ENCODE data around the gene ZNF669.
"Not testable (repeated sequence)": the region's sequence is repeated elsewhere in the genome, so short reads cannot be mapped to it uniquely, and the experiment has no call there.

The ZNF669 gene

DNA sequence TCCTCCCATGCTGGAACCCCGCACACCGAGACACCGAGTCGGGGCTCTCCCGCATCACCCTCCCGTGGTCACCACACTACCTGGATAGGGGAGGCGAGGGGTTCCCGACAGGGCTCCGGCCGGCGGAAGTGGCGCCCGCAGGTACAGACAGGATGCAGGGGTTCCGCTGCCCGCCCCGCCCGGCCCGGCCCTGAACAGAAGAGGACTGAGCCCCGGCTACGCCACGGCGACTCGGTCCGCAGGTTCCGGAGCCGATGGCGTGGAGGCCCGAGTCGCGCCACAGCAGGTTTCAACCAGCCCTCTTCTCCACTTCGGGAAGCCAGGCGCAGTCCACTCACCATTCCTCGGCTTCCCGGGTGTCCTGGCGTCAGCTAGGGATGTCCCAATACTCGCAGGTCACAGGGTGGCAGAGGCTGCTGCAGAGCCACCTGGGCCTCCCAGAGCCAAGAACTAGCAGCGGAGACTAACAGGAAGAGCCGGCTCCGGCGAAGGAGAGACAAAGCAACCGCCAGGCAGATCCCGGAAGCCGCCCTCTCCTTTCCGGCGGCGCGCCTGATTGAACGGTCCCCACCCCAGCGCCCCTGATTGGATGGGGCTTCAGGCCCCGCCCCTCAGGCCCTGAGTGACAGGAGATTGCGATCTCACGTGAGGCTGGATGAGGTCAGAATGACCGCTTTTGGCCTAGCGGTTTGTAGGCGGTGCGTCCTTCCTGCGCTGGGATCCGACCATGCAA, at the start of gene ZNF669:
TSS of gene ZNF669 (minus strand) at position 498 of the 733 bp plus-strand sequence. CDS start at position 341, 157 bp downstream.
- DNase-seq = peak; percentile 91

DNA sequence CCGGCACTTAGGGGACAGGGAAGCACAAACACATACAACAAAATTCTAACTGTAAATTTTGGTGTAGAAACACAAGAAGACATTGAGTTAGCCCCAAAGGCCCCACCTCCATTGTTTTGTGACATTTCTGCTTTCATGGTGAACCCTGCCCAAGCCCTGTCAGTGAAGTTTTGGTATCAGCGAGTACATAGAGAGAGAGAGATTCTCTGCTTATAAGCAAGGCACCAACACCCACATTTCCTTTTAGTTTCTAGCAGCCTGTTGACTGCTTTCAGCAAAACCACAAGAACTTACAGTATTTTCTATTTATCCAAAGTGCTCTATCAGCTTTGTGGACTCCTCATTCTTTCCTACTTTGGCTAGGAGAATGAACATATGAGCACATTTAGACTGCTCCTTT, 43.6 kb upstream of the ZNF669 start:
- no peak for DNase-seq

DNA sequence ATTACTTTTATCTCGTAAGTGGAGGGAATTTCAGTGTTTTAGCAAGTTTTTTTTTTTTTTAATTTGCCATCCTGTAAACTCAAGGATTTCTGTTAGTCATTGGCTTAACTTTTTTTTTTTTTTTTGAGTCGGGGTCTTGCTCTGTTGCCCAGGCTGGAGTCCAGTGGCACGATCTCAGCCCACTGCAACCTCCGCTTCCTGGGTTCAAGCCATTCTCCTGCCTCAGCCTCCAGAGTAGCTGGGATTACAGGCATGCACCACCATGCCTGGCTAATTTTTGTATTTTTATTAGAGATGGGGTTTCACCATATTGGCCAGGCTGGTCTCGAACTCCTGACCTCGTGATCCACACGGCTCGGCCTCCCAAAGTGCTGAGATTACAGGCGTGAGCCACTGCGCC, 43.0 kb upstream of the ZNF669 start:
- not testable (repeated sequence) for DNase-seq

DNA sequence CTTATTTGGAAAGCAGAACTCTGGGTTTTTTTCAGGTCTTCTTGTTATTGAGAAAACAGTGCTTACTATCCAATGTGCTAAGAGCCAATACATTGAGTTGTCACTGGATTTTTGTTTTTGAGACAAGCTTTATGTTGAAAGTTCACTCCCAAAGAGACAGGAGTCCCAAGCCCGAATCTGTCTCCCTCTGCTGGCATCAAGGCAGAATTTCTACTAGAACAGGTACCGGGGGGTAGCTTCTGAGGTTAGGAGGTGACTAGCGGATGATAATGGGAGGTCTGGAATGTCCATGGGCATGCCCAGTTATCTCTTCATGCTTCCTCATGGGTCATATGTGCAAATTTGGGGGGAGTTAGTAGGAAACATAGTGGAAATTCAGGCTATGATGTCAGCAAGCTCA, 42.5 kb upstream of the ZNF669 start:
- DNase-seq = no peak

DNA sequence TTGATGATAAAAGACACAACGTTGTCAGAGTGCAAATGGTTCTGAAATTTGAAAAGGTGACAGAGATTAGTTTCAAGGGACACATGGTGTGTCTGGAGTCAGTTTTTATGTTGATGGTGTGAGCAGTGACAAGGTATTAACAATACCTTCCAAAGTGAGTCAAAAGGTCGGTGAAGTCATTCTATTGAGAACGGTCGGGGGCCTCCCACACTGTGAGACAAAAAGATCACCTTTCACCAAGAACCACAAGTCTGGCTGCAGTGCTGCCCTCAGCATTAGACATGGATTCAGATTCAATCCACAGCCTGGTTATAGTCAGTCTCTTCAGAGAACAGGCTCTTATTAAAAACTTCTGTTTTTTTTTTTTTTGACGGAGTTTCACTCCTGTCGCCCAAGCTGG, 41.1 kb upstream of the ZNF669 start:
- DNase-seq = no peak

DNA sequence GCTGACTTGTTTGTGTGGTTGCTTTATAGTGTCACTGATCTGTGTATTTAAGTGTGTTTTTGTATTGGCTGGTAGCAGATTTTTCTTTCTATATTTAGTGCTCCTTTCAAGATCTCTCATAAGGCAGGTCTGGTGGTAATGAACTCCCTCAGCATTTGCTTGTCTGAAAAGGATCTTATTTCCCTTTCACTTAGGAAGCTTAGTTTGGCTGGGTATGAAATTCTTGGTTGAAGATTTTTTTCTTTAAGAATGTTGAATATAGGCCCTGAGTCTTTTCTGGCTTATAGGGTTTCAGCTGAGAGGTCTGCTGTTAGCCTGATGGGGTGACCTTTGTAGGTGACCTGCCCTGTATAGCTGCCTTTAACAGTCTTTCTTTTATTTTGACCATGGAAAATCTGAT, 35.4 kb upstream of the ZNF669 start:
- DNase-seq = not testable (repeated sequence)

DNA sequence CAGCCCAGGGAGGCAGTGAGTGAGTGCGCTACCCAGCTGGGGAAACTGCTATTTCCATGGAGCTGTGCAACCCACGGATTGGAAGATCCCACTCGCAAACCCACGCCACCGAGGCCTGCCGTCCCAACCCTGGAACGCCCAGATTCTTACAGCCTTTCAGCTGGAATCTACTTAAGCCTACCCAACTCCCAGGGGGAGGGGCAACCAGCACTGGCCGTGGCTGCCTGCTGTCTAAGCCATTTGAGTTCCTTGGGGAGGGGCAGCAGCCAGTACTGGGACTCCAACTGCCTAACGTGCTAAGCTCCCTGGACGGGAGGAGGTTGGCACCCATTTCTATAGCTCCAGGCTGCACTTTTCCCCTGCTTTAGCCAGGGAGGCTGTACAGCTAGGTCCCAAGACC, 27.1 kb upstream of the ZNF669 start:
- DNase-seq = no peak

DNA sequence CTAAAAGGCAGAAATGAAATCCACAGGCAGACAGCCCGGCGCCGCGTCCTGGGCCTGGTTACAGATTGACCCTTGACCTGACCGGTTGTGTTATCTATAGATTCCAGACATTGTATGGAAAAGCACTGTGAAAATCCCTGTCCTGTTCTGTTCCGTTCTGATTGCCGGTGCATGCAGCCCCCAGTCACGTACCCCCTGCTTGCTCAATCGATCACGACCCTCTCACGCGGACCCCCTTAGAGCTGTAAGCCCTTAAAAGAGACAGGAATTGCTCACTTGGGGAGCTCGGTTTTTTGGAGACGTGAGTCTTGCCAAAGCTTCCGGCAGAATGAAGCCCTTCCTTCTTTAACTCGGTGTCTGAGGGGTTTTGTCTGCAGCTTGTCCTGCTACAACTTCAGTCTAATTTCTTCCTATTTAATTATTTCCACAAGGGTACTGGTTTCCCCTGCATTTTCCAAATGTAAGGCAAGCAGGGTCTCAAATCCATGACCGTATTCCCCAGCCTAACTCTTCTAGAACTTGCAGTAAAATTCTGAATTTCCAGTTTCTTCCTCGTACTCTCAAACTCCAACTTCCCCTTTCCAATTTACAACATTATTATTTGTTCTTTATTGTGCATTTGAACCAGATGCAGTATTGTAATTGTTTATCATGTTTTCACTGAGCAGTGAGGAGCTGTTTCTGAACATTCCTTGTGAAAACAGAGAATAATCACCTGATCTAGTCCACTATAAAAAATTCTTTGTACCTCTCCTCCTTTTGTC, 23.5 kb upstream of the ZNF669 start:
- not testable (repeated sequence) for DNase-seq

DNA sequence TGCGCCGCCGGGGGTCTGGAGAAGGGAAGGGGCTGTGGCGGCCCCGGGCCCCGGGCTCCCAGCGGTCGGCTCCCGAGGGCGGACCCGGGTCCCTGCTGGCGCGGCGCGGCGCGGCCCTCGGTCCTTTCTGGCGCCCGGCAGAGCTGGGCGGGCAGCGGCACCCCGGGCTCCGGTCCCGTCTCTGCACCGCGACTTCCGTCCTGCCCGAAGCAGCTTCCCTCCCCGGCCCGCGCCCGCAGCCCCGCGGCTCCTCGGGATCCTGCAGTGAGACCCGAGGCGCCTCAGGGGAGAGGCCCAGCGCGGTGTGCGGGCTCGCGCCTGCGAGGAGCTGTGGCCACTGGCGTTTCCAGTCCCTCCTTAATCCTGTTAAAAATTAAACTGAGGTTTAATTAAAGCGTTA, 22.4 kb upstream of the ZNF669 start:
- not testable (repeated sequence) for DNase-seq

DNA sequence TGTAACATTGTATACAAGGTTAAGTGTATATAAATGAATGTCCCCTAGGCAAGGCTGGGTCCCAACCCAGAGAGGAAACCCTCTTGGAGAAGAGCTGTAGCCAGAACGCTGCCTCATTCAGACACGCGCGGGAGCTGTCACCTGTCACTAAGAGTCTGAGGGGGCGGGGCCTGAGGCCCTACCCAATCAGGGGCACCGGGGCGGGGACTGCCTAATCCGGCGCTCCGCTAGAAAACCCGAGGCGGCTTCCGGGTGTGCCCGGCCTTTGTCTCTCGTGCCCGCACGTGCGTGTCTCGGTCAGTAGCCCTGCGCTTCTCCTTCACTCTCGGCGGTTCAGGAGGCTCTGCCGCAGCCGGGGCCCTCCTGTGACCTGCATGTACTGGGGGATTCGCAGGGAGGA, 22.0 kb upstream of the ZNF669 start:
- not testable (repeated sequence) for DNase-seq

DNA sequence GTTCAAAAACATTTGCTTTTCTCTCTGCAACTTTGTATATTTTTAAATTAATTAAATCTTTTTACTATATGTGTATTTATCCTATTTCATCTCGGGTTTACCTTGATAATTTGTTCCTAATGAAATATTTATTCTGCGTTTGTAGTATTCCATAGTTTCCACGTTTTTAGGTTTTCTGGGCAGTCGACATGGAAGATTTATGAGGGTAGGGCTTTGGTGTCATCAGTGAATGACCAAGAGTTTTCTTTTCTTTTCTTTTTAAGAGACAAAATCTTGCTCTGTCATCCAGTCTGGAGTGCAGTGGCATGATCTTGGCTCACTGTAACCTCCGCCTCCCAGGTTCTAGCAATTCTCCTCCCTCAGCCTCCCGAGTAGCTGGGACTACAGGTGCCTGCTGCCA, 17.2 kb upstream of the ZNF669 start:
- no peak for DNase-seq

DNA sequence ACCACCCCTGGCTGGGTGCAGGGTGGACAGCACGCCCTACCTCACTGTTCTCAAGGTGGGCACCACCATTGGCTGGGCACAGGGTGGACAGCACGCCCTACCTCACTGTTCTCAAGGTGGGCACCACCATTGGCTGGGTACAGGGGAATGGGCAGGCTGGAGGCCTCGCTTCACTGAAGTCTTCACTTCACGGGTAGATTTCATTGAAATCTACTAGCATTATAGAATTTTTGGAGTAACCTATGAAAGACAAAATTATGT, 16.2 kb upstream of the ZNF669 start:
- DNase-seq = not testable (repeated sequence)

DNA sequence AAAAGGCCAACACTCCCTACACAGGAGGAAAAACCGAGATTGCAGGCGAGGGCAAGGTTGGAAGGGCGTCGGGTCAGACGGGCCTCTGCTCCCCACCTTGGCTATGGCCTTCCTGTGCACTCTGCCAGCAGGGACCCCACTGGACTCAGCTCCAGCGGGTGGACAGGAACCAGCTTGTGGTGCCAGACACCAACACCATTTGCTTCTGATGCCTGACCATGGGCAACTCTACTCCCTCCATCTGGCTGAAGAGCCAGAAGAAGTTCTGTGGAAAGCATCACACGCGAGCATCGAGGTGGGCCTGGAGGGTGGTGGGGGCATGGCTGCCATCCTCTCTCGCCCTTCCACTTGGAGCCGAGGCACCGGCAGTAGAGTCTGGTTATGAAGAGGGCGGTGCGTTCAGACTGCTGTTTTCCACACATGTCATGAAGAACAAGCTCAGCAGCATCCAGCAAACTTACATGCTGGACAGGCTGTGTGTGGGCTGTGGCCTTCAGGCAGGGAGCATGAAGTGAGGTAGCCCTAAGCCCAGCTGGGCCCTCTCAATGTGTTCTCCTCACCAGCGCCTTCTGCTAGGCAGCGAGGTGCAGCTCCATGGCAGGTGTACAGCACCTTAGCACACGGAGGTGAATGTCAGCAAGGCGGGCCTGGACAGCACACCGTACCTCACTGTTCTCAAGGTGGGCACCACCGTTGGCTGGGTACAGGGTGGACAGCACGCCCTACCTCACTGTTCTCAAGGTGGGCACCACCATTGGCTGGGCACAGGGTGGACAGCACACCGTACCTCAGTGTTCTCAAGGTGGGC, 15.6 kb upstream of the ZNF669 start:
- no peak for DNase-seq

DNA sequence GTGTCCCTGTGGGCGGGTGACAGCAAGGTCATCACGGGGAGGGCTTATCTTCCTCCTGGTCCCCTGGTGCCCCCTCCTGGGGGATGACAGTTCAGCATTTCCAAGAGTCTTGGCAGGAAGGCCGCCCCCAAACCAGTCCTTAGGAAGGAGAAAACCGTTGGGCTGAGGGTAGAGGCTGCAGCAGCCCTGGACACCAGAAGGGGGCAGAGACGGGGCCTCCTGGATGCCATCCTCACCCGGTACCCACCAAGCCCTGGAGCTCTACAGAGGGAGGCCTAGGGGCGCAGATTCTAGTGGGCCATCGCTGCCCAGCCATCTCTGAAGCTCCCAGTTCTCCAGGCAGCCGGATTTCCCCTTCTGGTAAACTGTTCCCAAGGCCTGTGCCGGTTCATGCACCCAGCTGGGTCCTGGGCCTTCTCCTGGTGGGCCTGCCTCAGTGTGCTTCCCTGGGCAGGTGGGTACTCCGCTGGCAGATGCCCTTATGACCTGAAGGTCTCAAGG, 14.8 kb upstream of the ZNF669 start:
- DNase-seq = no peak

DNA sequence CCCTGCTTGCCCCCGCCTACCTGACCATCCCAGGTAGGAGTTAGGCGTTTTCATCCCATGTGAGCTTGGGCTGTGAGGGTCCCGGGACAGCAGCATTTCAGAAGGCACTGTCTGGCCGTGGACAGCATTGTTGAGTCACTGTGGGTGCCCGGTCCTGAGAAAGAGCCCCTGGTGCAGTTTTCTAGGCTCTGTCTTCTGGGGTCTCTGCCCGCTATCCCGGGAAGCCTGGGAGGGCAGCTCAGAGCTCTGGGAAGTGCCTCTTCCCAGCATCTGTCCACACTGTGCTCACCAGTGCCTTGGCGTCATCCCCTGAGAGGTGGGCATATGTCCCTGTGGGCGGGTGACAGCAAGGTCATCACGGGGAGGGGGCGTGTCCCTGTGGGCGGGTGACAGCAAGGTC, 11.4 kb upstream of the ZNF669 start:
- no peak for DNase-seq

DNA sequence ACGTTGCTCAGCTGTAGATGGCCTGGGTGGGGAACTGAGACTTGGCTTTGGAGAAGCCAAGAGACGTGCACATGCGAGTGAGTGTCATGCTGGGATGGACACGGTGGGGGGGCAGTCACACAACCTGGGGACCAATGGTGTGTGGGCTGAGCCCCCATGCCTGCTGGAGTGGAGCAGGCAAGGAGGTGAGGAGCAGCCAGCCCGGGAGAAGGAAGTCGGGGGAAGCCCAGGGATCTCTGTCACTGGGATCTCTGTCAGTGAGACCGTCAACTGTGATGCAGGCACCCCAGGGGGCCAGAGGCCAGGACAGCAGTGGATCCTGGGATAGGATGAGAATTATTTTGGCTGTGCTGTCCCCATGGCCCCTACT, 11.0 kb upstream of the ZNF669 start:
- DNase-seq = no peak

DNA sequence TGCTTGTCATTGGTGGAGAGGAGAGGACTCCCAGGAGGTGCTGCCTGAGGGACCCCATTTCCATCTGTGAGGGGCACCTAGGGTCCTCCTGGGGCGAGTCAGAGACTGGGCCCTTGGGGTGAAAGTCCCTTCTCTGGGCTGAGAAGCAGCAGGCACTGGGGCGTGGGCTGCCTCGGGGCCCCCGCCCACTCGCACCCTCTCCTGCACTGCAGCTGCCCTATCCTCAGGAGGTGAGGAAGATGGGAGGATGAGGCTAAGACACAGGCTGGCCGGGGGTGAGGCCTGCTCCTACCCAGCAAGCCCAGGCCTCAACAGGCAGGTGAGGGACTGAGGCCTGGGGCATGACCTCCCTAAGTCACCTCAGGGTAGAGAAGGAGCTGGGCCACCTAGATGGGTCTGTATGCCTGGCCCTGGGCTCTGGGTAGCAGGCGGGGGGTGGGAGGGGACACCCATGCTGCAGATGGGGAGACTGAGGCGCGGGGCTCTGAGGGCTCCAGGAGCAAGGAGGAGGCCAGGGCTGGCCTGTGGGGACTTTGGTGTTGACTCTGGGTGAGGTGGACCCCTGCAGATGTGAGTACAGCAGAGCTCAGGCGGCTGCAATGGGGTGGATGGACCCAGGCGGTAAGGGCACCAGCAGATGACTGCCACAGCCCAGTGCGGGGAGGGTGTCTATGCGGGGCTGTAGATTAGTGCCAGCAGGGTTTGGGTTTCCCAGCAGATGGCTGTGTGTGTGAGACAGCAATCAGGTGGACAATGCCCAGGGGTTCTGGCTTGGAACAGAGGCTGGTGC, 10.4 kb upstream of the ZNF669 start:
- no peak for DNase-seq

DNA sequence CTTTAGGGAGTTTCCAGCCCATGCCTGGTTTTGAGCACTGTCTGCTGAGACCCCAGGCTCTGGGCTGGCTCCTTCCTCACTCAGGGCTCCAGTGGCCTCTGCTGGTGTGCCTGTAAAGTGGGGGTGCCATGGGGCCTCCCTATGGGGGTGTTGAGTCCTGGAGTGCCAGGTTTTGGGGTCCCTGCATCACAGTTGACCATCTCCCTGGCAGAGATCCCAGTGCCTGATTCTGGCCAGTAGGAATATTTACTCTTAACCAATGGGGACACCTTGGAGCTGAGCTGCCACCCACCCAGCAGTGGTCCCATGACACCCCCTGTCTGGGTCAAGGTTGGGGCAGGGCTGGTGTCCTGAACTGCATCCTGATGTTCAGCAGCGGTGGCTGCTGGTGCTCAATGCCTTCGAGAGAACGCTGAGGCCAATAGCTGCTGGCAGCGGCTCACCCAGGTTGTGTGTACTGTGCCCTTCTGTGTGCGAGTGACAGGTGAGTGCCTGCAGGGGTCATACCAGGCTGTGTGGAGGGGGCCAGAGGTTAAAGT, 9.6 kb upstream of the ZNF669 start:
- no peak for DNase-seq

DNA sequence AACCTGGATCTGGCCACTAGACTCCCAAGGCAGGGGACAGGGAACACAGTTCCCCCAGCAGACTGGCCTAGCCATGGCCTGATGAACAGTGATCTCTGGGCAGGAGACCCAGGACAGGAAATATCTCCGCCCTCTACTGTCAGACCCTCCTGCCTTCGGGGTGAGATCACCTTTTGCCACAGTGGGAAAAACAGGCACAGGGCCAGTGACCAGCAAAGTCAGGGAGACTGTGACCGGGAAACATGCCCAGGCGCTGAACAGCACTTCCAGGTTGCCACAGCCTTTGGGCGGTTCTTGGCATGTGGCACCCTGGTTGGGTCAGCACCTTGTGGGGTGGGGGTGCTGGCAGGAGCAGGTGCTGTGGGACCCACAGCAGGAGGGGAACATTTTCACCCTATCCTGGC, 8.9 kb upstream of the ZNF669 start:
- no peak for DNase-seq

DNA sequence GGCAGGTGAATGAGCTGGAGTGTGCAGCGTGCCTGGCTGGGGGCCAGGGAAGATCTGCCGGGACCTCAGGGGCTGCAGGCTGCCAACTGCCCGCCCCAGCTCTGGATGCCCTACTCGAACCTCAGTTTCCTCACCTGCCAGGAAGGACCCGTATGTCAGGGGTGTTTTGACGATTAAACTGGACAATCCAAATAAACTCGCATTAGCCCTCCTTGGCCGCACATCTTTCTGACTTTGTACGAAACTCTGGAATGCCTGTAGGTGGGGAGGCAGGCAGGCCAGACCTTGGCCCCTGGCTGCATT, 8.3 kb upstream of the ZNF669 start:
- DNase-seq = no peak

DNA sequence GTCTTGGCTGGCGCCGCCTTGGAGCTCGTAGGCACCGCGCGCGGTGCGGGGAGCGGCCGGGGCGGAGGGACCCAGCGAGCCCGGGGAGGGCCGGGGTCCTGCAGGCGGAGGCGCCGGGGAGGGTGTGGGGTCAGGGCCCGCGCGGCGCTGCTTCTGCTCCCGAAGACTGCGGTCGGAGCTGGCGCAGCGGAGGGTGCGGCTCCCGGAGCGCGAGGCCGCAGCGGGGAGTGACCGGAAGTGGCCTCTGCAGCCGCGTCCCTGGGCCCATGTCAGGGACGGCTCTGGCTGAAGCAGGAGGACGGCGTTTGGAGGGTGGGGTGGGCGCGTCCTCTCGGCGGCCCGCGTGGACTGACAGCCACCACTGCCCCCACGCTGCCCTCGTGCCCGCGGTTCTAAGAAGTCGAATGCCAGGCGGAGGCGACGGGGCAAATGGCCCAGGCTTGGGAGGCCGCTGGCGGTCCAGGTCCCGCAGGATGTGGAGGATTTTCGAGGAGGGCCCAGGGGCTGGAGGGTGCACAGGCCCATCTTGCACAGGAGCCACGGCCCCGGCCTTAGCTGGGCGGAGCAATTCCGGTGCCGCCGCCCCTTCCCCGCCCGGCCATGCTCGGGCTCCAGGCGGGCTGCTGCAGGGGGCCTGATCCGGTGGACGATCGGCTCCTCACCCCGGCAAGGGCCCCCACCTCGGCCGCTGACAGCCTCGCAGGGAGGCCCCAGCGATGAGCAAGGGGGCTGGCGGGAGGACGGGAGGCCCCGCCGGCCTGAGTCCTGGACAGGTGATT, 7.7 kb upstream of the ZNF669 start:
- no peak for DNase-seq

DNA sequence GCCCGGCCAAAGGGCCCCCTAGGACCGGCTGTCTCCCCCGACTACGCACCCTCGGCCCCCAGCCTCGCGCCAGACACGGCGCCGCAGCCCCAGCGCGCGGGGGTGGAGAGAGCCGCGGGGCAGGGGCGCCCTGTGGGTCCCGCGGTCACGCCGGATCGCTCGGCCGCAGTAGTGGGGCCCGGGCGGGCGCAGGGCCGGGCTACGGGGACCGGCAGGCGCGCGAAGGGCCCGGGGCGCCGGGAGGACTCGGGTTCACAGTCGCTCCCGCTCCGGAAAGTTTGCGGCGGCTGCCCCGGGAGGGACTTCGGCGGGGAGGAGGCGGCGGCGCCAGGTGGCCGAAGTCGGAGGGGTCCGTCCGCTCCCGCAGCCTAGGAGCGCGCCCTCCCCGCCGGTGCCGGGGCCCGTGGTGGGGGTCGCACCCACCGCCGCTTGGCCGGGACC, 7.1 kb upstream of the ZNF669 start:
- no peak for DNase-seq
